ENCODE measurements around the gene PLN.
A peak's percentile ranks its signal among the peaks of the same experiment; 100 is the strongest.

PLN gene

DNA sequence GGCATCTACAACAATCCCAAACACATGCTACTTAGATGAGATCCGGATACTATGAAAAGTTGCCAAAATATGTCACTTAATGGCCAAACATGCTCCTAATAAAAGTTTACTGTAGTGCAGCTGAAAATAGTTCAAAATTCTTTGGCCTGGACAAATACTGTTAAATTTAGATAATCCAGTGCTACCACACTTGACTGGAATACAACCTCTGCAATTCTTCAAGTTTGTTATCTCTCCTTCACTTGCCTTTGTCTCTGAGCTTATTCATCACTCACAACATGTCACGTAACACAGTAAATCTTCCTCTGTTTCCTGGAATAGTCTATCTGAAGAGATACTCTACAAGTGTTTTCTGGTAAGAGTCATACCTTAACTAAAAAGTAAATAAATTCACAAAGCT is 10.5 kb upstream of the PLN start:
- DNase-seq (ENCODE audit: low spot score) = no peak

DNA sequence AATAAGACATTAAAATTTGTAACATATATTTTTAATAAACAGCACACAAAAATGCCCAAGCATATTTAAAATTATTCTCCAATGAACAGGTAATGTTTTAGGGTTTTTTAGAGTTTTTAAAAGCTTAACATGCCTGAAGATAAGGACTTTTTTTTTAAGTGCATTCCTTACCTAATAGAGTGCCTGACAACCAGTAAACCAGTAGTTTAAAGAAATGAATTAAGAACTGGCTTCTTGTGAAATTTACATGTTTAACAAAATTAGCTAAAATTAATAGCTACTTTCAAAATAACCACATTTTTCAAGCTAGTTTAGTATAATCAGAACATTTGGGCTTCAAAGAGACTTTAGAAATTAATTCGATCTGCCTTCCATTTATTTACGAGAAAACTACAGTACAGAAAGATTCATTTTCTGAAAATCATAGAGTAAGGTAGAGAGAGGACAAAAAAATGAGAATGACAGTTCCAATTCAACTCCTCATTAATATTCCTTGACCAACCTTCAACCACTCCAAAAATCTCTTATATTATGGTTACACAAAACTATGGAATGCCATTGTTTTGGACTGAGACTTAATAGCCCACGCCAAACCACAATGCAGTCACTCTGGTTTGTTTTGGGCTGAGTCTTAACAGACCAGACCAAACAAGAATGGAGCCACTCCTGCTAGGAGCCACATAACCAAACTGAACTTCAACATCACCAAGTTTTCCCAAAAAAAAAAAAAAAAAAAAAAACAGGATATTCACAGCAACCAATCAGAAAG is 5.7 kb upstream of the PLN start:
- no peak for DNase-seq (ENCODE audit: low spot score)

DNA sequence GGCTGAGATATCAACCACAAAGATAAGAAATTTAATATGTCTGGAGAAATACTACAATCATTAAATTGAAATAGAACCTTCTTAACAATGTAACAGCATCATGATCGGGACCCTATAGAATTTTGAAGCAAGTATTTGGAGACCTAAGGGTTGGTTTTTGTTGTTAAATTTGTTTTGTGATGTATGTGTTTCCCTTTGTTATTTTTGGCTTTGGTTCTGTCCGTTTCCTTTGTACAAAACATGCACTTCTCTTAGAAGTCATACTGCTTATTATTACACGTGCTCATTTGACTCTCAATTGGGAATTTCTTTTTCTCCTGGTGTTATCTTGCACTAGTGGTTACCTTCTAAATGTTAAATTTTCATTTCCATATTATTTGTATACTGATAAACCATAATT is 4.0 kb upstream of the PLN start:
- DNase-seq (ENCODE audit: low spot score) = no peak

DNA sequence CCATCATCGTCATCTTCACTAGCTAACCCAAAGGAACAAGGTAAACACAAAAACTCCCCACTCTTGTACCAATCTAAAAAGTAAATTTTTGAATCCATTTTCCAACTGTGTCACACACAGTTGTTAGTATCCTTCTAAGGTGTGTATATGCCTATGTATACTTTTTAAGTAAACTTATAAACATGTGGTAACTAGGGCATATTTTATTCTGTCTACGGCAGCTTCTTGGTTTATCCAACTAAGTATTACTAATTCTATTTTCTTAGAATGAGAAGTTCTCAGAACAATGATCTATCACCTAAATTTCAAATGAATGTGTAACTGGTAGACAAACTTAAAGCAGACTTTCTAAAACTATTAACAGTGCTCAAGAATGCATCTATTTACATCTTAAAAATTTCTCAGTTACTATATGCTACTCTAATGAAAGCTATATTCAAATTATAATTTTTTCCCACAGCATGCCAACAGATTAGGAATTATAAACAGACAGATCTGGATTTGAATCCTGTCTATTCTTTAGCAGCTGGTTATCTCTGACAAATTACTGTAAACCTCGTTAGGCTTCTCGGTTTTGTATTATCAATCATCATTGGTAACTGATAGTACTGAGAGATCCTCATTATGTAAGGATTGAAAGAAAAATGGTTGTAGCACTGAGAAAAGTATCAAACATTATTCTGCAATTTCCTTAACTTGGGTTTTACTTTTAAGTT is 1.8 kb upstream of the PLN start:
- no peak for DNase-seq (ENCODE audit: low spot score)

DNA sequence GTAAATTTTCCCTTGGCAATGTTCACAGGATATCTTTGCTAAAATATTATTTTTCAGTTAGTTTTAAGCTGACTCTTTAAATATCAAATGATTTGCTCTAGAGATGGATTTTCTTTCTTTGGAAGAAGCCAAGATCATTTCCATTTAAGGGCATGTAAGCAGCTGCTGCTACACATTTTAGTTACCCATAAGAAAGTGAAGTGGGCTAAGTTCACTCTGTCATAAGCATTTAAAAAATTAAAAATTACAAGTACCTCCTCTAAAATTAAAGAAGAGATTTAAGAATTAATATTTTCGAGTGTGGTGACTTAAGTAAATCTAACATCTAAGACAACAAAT is 1.2 kb upstream of the PLN start:
- no peak for DNase-seq (ENCODE audit: low spot score)

DNA sequence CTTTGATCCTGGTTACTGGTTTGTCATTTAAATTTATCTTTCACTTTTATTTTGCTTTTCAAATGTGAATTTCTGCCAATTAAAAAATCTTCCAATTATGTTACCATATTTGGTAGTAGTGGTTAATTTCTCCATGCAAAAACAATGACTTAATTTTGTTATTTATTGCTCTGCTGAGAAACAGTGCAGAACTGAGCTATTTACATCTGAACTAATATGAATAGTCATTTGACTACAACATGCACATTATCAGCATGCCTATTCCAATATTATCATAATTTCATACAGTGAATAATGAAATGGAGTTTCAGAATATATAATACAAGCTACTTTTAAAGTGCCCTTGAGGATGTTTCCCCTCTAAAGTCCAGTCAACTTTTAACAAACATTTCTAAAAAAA is 517 bp downstream of the PLN start:
- DNase-seq (ENCODE audit: low spot score) = no peak

DNA sequence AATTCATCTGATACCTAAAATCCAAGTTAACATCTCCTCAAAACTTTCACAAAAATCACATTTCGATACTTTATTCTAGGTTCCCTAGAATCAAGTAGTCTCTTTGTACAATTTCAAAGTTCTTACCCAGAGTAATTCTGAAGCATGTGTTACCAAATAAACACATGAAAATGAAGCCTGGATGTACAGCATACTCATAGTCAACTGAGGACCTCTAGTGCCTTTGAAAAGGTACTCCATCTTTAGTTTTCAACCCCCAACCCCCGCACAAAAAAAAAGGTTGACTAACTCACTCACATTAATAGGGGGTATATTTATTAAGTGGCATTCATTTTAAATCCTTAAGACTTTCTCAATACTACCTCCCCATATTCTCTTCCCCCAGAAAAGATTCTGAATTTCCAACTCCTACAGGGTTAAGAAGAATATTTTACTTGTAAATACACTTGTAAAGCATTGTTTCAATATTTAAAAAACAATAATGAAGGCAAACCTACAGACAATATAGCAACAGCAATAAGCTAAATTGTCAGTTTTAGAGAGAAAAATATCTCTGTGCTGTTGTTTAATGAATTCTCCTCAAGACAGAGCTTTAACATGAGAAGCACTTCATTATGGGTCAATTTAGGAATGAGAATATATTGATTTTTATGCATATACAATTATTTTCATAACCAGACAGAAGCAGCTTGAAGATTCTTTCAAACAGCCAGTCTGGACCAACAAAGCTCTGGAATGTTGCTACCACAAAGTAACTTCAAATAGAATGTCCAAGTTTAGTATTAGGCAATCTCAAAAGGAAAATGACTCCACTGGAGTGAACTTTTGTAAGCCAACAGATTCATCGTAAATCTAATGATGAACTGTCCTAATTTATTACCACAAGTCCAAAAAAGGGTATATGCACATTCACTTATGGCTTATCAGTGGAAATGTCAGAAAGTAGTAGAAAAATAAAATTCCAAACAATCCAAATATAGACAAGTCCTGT is 3.3 kb downstream of the PLN start:
- DNase-seq (ENCODE audit: low spot score) = peak; percentile 27

DNA sequence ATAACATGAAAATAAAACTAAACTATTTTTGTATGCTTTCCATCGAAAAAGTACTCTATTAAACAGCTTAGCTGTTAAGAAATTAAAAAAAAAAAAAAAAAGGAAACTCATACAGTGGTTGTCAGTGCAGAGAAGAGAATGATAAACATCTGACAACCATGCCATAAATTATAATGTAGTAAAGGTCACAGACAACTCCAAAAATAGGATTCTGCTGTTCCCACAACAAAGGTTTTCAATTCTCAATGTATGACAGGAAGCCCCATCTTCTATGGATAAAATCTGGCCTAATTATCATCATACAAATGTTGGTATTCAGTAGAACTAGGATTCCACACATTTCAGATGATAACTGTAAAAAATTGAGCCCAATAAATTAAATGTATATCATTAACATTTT is 5.0 kb downstream of the PLN start:
- no peak for DNase-seq (ENCODE audit: low spot score)

DNA sequence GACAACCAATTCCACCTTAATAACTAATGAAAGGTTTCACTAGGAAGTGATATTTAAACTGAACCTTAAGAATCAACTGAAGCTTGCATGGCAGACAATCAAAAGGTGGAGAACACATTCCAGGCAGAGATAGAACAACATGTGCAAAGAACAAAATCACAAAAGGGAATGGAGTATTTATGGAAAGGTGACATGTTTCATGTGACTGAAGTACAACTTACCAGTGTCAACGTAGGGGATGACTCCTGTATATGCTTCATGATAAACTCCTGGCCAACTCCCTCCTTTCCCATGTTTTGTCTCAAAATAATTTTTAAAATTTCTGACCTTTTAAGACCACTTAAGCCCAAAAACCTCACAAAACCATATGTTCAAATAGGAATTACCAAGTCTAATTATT is 6.6 kb downstream of the PLN start:
- no peak for DNase-seq (ENCODE audit: low spot score)

DNA sequence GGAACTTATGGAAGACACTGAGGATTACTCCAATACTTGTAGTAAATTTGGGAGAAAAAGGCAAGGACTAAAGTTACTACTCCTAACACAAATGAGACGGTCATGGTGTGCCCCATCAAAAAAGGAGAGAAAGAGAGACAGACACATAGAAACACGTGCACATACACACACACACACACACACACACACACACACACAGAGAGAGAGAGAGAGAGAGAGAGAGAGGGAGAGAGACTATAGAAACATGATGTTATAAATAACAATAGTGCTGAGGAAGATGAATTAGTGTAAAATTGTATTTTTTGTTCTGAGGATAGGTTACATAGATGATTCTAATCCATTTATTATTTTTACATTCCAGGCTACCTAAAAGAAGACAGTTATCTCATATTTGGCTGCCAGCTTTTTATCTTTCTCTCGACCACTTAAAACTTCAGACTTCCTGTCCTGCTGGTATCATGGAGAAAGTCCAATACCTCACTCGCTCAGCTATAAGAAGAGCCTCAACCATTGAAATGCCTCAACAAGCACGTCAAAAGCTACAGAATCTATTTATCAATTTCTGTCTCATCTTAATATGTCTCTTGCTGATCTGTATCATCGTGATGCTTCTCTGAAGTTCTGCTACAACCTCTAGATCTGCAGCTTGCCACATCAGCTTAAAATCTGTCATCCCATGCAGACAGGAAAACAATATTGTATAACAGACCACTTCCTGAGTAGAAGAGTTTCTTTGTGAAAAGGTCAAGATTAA is 10.5 kb downstream of the PLN start:
- no peak for DNase-seq (ENCODE audit: low spot score)

DNA sequence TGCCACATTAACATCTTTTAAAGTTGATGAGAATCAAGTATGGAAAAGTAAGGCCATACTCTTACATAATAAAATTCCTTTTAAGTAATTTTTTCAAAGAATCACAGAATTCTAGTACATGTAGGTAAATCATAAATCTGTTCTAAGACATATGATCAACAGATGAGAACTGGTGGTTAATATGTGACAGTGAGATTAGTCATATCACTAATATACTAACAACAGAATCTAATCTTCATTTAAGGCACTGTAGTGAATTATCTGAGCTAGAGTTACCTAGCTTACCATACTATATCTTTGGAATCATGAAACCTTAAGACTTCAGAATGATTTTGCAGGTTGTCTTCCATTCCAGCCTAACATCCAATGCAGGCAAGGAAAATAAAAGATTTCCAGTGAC is 11.6 kb downstream of the PLN start:
- DNase-seq (ENCODE audit: low spot score) = no peak

DNA sequence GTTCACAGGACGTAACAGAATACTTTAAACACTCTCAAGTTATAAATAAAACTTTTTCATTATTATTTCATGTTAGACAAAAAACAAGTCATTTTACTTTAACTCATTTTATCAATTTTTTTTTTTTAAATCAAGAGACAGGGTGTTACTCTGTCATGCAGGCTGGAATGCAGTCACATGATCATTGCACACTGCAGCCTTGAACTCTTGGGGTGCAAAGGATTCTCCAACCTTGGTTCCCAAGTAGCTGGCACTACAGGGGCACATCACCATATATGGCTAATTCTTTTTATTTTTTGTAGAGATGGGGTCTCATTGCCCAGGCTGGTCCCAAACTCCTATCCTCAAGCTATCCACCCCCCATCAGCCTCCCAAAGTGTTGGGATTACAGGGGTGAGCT is 14.2 kb downstream of the PLN start:
- DNase-seq (ENCODE audit: low spot score) = no peak

DNA sequence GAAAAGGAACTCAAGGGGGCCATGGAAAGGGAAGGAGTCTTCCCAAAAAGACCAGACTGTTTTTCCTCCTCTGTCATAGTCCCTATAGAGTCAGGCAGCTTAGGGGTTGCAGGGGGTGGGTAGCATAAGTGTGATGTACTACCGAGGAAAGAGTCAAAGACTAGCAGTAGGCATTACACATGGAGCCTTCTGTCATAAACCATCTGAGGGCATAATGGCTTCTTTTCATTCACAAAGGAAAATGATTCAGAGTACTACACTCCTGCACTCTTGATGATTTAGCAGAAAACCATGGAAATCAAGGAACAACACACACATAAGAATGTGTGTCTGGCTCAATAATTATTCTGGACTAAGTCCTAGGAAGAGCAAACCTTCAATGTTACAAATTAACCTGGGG is 14.9 kb downstream of the PLN start:
- DNase-seq (ENCODE audit: low spot score) = no peak

DNA sequence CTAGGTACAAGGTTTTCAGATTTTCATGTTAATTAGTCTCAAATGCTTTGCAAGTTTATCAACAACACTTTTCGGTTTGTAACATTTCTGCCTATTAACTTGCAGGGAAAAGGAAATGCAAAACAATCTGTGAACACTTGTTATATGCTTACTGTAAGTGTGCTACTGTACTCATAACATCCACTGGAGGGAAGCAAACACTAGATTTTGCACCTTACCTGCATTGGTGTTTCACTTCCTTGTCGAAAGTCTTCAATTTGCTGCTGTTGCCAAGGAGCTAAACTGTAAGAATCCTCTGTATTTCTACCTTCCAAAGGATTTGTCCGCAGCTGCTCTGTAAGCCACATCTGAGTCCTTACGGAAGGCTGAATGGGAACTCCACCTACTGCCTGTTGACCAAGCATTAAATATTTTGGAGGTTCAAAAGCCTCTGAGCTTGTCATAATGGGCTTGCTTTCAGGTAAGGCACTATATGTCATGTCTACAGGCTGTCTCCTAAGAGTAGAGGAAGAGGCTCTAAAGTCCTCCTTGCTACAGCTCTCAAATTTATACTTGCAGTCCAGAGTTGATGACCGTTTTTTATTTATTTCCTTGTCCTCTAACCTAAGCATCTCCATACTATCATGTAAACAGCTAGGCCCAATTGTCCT is 17.3 kb downstream of the PLN start:
- DNase-seq (ENCODE audit: low spot score) = no peak

DNA sequence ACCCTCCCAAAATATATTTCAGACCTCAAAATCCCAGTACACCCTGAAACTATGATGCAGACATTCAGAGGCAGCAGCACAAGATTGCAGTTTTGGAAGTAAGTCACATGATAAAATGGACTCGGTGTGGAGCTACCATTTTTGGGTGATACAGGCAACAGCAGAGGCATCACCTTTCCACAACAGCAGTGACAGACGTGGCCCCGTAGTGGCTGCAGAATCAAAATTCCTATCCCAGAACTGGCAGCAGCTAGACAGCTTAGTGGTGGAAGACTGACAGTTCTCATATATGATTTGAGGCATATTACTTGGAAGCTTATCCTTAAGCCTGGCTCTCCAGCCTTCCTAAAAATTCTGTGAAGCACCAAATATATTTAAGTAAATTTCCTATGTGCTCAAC is 19.9 kb downstream of the PLN start:
- DNase-seq (ENCODE audit: low spot score) = no peak

DNA sequence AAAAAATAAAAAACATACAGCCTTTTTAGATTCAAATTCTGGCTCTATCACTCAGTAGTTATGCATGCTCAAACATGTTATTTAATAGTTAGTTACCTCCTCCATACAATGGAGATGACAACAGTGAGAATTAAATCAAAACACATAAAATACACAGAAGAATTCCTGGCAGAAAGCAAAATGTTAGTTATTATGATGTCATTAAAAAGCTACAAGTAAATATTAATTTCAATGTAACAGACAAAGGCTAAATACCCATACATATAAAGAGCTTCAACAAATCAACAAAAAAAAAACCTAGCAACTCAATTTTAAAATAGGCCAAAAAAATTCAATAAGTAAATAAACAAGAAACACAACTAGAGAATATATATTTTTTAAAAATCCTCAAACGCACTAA is 21.4 kb downstream of the PLN start:
- no peak for DNase-seq (ENCODE audit: low spot score)

DNA sequence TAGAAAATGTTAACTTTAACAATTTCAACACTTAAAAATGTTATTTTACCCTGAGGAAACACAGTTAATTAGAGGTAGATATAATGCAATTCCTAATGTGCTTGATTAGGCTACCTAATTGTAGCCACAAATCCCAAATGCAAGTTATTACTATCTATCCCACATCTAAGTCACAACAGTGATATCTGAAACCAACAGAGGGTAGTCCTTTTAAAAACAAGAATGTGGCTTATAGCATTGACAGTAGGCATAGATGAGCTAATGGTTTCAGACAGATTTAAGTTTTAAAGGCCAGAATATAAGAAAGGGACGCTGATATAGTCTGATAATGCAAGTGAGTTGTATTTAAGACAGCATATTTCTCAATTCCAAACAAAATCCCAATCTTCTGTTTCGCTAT is 23.0 kb downstream of the PLN start:
- no peak for DNase-seq (ENCODE audit: low spot score)

DNA sequence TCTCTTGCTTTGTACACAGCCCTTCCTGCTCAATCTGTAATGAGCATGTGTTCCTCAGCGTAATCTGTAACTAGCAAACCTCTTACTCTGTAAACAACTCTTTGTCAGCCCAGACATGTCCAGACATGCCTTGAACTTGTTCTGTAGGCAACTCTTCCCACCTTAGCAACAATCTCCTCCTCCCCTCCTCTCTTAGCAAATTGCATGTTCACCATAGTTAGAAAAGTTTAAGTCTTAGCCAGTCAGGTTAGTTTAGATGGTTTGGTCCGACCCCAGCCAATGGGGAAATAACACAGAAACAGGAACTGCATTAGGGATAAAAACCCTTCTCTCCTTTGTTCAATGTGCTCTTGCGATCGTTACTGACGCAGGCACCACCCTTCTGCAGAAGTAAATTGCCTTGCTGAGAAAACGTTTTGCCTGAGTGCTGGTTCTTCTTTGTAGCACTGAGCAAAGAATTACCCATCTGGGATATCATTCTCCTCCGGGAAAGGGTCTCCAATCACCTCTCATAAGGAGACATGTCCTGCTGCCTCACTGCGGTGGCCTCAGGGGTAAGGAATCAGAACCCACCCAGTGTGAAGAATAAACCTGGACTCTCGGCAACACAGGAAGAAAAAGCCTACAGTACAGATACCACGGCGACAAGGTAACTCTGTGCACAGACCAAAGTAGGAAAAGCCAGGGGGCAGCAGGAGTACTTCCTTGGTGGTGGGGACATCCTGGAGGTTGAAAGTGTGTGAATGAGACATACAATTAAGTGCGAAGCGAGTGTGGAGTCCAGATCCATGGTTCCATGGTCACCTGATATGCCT is 26.2 kb downstream of the PLN start:
- DNase-seq (ENCODE audit: low spot score) = no peak

DNA sequence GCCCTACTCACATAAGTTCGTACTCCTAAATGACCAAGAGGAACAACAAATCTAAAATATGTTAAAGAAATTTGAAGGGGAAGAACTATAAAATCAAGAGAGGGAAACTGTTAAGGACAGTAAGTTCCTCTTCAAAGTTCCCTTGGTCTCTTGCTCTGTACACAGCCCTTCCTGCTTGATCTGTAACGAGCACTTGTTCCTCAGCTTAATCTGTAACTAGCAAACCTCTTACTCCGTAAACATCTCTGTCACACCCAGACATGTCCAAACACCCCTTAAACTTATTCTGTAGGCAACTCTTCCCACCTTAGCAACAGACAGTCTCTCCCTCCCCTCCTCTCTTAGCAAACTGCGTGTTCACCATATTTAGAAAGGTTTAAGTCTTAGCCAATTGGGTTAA is 29.9 kb downstream of the PLN start:
- DNase-seq (ENCODE audit: low spot score) = no peak

DNA sequence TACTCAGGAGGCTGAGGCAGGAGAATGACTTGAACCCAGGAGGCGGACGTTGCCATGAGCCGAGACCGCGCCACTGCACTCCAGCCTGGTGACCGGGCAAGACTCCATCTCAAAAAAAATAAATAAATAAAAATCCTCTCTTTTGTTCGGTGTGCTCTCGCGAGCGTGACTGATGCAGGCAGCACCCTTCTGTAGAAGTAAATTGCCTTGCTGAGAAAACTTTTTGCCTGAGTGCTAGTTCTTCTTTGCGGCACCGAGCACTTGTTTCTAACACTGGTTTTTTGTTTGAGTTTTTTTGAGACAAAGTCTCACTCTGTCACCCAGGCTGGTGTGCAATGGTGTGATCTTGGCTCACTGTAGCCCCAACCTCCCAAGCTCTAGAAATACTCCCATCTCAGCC is 30.5 kb downstream of the PLN start:
- DNase-seq (ENCODE audit: low spot score) = no peak

DNA sequence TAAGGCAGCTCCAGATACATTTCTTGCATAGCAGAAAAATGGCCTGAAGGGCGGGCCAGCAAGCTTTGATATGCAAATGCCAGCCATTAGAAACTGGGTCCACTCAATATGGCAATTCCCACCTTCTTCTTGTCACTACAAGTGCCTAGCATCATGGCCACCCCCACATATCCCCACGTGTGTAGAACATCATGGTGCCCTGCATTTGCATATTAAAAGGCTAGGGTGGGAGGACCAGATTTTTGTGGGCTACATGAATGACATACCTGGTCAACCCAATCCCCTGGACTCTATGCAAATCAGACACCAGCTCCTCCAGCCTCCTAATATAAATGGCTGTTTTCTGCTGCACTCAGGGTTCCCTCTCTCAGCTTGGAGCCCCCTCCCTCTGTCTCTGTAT is 31.7 kb downstream of the PLN start:
- no peak for DNase-seq (ENCODE audit: low spot score)
